ENCODE results near the gene TTLL9.
"Not testable (repeated sequence)": the region's sequence is repeated elsewhere in the genome, so short reads cannot be mapped to it uniquely, and the experiment has no call there.

TTLL9 gene, protein sequence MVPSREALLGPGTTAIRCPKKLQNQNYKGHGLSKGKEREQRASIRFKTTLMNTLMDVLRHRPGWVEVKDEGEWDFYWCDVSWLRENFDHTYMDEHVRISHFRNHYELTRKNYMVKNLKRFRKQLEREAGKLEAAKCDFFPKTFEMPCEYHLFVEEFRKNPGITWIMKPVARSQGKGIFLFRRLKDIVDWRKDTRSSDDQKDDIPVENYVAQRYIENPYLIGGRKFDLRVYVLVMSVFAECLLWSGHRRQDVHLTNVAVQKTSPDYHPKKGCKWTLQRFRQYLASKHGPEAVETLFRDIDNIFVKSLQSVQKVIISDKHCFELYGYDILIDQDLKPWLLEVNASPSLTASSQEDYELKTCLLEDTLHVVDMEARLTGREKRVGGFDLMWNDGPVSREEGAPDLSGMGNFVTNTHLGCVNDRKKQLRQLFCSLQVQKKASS

DNA sequence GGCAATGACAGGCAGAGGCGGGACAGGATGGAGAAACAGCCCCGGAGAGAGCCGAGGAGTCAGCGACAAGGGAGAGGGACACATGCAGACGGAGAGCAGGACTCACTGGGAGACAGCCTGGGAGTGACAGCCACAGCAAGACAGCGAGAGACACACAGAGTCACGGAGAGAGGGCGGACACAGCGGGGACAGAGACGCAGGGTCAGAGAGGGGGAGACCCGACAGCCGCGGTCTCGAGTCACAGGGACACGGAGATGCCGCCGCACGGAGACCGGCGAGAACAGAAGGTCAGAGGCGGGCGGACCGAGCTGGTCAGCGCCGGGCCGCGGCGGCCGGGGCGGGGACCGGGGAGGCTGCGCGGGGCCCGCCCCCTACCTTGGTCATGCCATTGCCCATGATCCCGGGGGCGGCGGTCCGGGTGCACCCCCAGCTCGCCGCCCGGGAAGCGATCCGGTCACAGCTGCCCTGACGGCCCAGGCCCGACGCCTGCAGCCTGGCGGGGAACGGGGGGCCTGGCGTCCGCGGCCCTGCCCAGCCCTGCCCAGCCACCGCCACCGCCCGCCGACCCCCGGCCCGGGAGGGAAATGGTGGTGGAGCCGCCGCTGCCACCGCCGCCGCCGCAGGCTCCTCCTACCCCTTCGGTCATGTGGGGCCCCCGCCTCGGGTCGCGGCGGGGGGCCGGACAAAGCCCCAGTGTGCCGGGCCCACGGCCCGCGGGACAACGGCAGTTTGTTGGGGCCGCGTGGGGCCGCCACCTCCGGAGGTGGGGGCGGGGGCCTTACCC lies at the start of gene TTLL9, which contains the start of gene DUSP15:
TTLL9 (plus strand) TSS at position 693 of the 784 bp plus-strand sequence. CDS start 493 bp downstream, outside the sequence.
DUSP15 (minus strand) TSS at position 586 of the 784 bp plus-strand sequence; CDS start at position 396, 190 bp downstream.
- DNase-seq: no peak

DNA sequence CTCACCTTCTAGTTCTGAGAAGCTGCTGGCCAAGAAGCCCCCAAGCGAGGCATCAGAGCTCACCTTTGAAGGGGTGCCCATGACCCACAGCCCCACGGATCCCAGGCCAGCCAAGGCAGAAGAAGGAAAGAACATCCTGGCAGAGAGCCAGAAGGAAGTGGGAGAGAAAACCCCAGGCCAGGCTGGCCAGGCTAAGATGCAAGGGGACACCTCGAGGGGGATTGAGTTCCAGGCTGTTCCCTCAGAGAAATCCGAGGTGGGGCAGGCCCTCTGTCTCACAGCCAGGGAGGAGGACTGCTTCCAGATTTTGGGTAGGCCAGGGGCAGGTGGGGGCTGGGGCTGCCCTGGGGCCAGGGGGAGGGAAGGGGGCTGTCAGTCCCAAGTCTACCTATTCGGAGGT lies 49.0 kb upstream of the TTLL9 start:
- DNase-seq: no peak

DNA sequence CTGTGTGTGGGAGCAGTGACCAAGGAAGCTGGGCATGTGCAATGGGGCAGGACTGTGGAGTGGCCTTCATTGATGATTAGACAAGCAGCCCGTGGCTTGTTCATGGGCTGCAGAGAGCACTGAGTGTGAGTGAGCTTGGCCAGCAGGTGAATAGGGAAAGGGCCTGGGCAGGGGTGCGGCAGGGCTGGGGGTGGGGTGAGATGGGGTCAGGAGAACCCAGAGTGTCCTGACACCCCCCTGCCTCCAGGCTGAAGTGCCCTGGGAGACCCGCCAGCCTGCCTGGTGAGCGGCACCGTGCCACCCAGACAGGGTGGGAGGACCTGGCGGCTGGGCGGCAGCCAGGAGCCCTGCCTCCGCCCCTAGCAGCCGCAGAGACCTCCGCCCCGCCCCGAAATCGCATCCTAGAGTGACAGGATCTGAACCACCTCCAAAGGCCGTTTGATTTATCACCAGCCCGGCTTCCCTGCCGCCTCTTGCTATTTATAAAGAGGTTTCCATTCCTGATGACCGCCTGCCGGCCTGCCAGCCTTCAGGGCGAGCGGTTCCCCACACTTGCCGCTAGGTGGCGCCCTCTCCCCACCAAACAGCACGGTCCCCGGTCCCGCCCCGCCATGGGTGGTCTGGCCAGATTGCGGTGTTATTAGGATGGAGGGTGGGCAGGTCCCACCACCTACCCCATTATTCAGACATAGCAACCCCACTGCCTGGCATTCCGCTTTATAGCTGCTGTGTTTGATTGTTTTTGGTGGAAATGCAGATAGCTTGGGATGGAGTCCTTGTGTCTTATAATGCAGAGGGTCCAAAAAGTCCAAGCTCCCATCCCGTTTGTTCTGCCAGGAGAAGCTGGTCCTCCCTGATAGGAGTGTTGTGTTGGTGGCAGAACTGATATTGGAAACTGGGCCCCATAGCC lies 47.8 kb upstream of the TTLL9 start:
- peak; percentile 87 for DNase-seq

DNA sequence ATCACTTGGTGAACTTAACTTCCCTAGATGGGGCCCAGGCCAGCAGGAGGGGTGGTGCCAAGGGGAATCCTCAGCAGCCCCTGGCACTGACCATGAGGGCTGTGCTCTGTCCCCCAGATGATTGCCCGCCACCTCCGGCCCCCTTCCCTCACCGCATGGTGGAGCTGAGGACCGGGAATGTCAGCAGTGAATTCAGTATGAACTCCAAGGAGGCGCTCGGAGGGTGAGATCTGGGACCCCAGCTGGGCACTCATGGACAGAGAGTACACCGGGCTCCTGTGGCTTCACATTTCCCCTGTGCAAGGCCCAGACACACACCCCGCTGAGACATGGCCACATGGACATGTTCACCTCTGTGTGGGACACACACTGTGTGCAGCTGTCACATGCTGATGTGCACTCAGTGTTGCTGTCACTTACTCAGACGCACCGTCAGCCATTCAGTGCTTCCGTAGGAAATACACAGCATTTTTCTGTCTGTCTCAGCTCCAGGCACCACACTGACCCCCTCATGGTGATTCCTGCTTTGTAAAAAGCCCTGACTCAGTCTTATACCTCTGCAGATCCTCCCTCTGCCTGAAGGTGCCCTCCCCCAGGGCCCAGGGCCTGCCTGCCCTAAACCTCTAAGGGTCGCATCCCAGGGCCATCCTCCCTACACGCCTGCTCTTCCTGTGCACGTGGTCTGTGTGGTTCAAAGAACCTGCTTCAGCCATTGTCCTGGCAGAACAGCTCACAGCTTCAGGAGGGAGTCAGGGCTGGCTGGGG lies 46.9 kb upstream of the TTLL9 start:
- no peak for DNase-seq

DNA sequence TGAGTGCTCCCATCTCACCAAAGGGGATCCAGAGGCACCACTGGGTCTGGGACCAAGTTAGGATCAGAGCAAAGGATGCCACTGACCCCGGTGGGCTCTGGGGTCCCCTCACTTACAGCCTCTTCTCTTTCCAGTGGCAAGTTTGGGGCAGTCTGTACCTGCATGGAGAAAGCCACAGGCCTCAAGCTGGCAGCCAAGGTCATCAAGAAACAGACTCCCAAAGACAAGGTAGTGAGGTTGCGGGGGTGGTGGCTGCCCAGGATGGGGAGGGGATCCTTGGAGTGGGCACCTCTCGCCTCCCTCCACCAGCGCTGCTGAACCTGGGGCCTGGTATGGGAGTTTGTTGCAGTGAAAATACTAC lies 46.3 kb upstream of the TTLL9 start:
- no peak for DNase-seq

DNA sequence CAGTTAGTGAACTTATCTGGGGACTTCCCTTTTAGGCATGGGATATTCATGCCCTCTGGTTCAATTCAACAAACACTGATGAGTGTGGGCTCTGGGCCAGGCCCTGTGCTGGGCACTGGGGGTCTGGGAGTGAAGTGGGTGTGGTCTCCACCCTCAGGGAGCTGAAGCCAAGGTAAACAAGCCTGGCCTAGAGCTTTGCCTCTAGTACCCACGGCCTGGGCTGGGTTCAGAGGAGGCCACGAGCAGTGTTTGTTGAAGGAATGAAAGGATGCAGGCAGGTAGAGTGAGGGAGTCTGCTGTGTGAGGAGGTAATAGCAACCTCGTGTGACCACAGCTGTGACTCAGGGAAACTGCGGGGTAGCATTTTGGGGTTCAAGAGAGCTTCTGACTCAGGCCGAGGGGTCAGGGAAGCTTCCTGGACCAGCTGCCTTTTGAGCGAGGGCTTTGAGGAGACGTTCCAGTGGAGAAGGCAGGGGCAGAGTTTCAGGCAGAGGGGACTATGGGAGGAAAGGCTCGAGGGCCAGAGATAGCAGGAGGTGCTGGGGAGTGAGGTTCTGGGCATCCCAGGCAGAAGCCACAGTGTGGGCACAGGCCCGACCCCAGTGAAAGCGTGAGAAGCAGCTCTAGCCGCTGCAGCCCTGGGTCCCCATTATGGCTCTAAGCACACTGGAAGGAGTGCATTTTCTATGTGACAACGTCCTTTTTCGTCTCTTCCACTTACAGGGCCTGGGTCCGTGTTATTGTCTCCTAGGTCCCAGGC lies 45.7 kb upstream of the TTLL9 start:
- DNase-seq: no peak

DNA sequence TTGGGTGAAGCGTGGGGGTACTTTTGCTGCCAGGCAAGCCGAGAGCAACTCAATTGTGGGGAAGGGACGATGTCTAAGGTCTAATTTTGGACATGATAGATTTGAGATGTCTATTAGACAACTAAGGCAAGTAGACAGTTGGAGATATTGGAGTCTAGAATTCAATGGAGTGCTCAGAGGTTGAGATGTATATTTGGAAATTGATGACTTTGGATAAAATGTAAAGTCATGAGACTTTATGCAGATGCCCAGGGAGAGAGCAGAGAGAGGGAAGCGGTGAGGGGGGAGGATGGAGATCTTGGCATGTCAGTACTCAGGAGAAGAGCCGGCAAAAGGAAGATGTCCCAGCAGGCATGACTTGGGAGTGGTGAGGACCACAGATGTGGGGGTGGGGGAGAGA lies 44.4 kb upstream of the TTLL9 start:
- no peak for DNase-seq

DNA sequence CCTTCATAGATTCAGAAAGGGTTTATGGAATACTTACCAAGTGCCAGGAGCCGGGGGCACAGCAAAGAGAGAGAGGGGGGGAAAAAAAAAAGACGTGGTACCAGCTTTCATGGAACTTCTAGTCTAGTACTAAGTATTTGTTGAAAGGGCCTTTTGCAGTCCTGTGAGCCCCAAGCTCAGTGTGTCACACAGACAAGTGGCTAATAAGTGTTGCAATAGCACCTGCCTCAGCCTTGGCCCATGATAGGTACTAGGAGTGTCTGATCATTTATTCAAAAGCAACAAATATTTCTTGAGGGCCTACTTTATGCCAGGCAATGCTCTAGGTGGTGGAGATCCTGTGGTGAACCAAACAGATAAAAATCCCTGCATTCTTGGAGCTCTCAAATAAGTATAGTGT lies 43.4 kb upstream of the TTLL9 start:
- DNase-seq: no peak

DNA sequence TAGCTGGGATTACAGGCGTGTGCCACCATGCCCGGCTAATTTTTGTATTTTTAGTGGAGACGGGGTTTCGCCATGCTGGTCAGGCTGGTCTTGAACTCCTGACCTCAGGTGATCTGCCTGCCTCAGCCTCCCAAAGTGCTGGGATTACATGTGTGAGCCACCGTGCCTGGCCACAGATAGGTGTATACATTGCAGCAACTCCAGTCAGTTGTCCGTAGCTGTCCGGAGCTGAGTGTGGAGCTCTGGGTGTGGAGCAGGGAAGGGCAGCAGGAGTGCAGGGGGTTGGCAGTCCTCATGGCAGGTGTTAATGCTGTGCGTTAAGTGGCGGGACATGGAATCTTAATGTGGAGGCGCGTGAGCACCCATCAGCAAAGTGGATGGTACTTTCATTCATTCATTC lies 42.4 kb upstream of the TTLL9 start:
- DNase-seq: not testable (repeated sequence)

DNA sequence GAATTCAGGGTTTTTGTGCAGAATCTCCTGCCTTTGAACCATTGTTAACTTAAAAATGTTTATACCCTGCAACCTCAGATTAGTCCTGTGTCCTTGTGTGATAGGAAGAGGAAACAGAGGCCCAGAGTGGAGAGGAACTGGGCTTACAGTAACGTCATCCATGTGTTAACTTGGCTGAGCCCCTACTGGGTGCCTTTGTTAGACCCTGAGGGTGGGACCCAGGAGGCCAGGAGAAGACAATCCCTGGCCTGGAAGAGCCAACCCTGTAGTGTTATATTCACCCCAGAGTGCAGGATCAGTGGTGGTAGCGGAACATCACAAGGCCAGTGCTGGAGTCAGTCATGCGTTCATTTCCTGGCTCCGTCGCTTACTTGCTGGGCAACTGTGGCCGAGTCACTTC lies 40.7 kb upstream of the TTLL9 start:
- DNase-seq: no peak

DNA sequence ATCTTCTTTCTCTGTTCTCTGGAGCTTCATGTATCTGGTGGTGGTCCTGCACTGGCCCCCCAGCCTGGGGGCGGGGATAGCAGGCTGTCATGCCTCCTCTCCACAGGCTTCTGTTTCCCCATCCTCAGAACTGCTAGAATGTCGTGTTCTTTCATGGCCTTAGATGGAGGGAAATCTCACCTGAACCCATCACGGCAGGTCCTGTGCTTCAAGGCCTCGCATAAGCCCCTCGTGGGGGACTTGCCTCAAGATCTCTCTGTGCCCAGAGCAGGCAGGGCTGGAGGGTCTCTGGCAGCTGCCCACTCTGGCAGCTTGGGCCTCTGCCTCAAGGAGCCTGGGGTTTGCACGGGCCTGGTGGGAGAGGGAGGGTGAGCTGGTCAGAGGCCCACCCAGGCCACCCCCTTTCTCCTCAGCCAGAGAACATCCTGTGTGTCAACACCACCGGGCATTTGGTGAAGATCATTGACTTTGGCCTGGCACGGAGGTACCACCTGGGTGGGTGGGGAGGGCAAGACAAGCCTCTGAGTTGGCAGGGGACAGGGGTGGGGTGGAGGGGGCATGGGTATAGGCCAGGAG lies 39.9 kb upstream of the TTLL9 start:
- DNase-seq: no peak

DNA sequence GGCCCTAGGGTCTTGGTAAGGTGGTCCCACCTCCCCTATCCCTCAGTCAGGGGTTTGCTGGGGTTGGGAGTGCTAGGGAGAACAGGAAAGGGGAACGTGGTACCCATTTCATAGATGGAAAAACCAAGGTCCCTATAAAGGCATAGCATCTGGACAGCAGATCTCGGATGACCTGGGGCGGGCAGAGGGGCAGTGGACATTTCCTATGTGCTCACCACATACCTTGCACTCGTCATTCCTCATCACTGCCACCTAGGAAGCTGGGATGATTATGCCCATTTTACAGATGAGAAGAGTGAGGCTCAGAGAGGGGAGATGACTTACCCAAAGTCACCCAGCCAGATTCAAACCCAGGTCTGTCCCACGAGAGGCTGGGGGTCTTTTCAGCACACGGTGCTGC lies 39.2 kb upstream of the TTLL9 start:
- DNase-seq: no peak

DNA sequence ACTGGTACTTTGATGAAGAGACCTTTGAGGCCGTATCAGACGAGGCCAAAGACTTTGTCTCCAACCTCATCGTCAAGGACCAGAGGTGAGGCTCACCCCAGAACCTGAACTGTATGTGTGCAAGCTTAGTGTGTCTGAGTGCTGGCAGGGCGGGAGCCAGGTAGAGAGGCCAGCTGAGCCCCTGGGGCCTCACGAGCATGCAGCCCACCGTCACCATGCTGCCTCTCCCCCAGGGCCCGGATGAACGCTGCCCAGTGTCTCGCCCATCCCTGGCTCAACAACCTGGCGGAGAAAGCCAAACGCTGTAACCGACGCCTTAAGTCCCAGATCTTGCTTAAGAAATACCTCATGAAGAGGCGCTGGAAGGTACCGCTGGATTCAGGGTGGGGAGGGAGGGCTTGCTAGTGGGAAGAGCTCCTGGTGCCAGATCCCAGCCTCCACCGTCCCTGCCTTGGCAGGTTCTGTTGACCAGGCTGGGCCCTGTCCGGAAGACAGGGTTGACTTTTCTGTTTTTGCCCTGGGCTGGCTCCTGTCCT lies 38.6 kb upstream of the TTLL9 start:
- DNase-seq: no peak

DNA sequence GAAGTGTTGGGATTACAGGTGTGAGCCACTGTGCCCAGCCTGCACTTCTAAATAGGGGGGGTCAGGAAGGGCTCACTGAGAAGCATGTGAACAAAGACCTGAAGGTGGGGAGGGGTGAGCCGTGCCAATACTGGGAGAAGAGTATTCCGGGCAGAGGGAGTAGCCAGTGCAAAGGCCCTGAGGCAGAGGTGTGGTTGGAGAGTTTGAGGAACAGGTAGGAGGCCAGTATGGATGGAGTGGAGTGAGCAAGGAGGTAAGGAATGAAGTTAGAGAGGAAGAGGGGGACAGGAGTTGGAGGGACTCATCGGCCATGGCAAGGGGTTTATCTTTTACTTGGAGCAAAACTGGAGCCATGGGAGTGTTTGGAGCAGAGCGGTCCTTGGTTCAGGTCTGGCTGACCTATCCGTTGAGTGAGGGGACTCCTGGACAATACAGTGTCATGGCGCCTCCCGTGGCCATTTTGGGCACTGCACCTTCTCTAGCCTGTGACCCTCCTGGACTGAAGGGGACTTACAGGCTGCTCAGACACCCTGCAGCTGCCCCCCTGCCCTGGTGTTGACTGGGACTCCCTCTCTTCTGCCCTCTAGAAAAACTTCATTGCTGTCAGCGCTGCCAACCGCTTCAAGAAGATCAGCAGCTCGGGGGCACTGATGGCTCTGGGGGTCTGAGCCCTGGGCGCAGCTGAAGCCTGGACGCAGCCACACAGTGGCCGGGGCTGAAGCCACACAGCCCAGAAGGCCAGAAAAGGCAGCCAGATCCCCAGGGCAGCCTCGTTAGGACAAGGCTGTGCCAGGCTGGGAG lies 37.1 kb upstream of the TTLL9 start:
- DNase-seq: peak; percentile 91

DNA sequence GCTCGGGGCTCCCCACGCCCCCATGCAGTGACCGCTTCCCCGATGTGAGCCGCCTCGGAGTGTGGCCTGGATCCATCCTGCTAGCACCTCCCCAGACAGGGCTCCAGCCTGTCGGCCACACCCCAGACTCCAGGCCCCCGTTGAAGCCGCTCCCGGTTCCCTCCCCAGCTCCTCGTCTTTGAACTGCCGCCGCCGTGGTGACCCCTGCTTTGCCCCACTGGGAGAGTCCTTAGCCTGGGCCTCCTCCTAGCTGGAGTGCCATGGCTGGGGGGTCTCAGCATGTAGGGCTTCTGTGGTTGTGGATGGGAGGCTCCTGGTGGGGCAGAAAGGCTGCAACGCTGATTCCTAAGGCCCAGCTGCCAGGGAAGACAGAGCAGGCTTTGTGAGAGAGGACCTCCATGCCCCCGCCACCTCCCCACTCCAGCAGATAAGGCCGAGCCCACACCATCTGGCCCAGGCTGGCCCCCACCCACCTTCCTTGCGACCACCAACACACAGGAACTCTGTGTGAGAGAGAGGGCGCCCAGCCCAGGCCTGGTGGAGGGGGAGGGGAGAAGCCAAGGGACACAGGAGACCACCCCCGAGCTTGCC lies 36.4 kb upstream of the TTLL9 start:
- DNase-seq: no peak

DNA sequence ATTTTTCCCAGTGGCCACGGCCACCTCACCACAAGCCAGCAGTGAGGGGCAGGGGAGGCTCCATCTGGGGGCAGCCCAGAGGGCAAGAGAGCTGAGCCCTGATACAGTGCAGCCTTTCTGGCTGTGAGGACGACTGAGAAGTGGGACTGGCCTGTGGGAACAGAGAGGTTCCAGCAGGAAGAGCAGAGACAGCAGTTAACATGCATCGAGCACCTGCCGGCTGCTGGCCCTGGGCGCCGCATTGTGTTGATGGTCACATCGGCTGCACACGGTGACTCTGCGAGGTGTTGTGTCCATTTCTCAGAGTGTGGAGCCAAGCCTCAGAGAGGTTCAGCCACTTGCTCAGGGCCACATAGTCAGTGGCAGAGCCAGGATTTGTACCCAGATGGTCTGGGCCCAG lies 34.9 kb upstream of the TTLL9 start:
- no peak for DNase-seq

DNA sequence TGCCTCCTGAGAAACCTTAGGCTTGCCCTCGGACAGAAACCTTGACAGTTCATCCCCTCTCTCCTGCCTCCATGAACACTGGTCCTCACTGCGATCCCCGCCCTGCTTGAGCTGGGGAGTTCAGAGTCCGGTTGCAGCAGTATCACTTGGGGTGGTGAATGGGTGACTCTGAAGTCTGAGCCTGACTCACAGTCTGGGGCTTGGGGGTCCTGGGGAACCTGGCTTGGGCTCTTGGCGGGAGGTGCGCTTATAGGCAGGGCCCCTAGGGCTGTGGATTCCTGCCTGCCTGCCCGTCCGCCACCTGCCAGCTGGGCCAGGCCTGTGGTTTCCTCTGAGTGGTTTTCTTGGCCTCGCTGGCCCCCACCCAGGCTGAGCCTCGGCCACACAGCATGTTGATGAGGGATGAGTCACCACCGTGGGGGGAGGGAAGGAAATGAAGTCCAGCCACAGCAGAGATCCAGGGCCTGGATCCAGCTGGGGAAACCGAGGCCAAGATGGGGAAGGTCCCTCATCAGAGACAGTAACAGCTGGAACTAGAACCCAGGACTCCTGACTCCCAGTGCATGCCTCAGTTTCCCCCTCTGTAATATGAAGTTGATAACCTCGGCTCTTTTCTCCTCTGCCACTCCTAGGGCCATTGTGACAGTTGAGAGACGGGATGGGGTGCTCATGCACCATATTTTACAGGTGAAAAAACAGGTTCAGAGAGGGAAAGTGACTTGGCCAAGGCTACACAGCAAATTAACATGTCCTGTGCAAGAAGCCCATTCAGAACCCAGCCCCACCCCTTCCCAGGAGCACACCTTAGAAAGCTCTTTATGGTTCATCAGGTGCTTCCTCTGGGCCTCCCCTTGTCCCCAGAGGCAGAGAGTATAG lies 34.2 kb upstream of the TTLL9 start:
- peak; percentile 50 for DNase-seq

DNA sequence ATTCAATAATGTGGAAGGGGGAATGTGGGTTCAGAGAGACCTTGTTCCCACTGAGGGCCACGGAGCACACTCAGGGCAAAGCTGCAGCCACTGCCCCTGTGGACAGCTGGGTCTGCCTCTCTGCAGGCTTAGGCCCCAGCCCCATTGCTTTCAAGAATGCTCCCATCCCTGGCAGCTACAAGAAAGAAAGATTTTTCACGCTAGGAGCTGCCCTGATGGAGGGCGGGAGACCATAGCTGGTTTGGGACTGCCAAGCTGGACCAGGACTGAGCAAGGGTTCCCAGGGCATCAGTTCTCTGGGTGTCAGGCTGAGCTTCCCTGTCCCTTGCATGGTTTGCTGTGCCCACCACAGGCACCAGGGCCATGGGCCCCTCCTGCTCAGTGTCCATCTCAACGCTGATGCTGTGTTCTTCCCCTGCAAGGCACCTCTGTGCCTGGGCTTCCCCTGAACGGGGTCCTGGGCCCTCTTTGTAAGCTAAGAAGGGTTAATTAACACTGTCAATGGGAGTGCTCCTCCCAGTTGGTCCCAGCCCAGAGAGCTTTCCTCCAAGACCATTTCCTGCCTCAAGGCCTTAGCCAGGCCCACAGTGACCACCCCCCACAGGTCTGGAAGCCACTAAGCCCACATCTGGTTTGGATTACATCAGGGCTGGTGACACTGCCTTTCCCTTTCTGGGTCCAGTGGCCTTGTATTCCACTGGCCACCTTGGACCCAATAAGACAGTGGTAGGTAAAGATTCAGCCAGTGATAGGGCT lies 33.4 kb upstream of the TTLL9 start:
- DNase-seq: no peak
